GM19397 (cell line): Measurements from ENCODE around the gene PDPK1.
"Not testable (repeated sequence)": the region's sequence is repeated elsewhere in the genome, so short reads cannot be mapped to it uniquely, and the experiment has no call there.

ENCODE experiments used
- ATAC-seq: cut with Tn5 transposase; IDR thresholded peaks from one replicate; pipeline ENCODE4 v1.9.1; 2021; ENCODE audit warnings: mild to moderate bottlenecking, moderate library complexity; ENCODE audit not compliant: unreplicated experiment

The PDPK1 gene

DNA sequence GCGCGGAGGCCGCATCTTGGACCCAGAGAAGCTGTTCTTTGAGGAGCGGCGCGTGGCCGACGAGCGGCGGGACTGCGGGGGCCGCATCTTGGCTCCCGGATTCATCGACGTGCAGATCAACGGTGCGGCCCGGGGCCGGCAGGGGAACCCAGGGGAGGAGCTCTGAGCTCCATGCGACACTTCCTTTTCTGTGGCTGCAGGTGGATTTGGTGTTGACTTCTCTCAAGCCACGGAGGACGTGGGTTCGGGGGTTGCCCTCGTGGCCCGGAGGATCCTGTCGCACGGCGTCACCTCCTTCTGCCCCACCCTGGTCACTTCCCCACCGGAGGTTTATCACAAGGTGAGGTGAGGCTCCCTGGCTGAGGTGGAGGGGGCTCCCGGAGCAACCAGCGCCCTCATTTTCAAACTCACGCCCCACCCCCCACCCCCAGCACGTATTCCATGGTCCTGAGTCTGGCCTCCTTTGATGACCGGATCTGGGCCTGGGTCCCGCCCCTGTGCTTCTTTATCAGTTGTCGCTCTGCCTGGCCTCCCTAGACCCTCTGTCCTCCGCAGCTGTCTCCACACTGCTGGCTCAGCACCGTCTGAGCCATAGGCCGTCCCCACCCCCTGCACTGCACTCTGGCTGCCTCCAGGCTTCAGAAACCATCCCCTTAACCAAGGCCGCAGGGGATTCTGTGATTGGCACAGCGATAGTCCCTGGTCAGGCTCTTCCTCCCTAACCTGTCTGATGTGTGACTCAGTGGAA lies 16.9 kb upstream of the PDPK1 start:
- ATAC-seq, result peak; percentile 19

- ATAC-seq, result no peak
Observed at GRCh38 chr16:2523801-2524231, 14.0 kb upstream of the PDPK1 start.

DNA sequence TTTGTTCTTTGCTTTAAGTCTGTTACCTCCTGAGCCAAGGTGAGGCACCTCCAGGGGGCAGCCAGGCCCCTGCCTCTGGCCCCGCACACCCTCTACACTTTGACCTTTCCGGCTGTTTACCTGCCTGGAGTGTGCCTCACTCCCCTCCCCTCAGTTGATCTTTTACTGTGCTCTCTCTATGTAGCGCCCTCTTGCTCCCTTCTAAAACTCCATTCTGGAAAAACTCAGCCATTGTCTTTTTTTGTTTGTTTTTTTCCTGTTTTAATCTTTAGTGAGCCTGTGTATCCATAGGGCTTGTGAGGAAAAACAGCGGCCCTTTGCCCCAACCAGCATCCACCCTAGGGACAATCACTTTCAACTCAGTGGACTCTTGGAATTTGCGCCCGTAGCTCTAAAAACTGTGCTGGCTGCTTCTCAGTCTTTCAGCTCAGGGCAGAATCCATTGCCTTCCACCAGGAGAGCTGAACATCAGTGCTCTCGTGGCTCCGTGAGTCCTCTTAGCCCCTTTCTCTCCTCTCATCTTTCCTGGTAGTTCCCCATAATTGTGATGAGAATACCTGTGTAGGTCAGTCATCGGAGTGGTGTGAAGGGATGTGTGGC lies 13.4 kb upstream of the PDPK1 start:
- no peak for ATAC-seq

GRCh38 chr16:2526135-2526534 lies 11.7 kb upstream of the PDPK1 start:
- ATAC-seq, result no peak

GRCh38 chr16:2527071-2527783 lies 10.6 kb upstream of the PDPK1 start:
- ATAC-seq, result no peak

- no peak for ATAC-seq
Observed at GRCh38 chr16:2527784-2528100, 10.1 kb upstream of the PDPK1 start.

GRCh38 chr16:2528161-2529060 lies 9.4 kb upstream of the PDPK1 start:
- no peak for ATAC-seq

GRCh38 chr16:2529061-2529931 lies 8.5 kb upstream of the PDPK1 start:
- no peak for ATAC-seq

DNA sequence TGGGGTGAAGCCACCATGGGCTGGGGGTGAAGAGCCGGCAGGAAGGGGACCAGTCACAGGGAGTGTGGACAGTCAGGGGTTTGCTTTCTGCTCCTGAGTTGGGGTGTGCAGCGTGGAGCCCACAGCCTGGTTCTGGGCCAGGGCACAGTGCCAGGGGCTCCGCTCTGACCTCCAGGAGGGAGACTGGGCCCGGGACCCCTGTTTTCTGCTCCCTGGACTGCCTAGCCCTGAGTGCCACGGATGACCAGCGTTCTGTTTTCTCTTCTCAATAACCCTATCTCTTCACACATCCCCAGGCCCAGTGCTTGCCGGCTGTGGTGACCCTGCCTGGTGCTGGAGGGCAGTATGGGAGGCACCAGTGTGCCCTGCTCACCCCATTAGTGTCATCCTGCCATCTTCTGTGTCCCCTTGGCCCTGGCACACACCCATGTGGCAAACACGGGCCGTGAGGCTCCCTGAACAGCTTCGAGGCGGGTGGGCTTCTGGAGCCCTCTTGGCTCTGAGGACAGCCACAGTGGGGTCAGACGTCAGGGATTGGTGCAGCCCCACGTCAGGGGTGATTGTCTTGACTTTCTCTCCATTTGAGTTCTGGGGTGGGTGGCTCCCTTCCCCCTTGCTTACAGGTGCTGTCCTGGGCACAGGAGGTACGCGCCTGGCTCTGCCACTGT lies 7.7 kb upstream of the PDPK1 start:
- ATAC-seq, result no peak

GRCh38 chr16:2530629-2531318 lies 7.0 kb upstream of the PDPK1 start:
- ATAC-seq, result no peak

DNA sequence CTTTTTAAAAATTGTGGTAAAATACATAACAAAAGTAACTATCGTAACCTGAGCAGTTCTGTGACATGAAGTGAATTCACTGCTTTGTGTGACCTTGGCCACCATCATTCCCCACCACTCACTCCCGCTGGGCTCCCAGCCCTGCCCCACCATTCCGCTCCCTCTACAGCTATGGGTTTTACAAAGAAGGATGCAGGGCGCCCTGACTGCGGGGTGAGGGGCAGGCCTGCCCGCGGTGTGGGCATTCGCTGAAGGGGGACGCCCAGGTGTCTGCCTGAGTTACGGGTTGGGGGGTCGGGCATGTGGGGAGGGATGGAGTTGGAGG lies 6.5 kb upstream of the PDPK1 start, which contains the start of gene CEMP1:
Gene CEMP1 (minus strand): TSS at position 38 of the 325 bp plus-strand sequence. CDS start 335 bp downstream, outside the sequence.
- no peak for ATAC-seq

GRCh38 chr16:2531696-2532493 lies 5.9 kb upstream of the PDPK1 start:
- ATAC-seq, result peak; percentile 84

DNA sequence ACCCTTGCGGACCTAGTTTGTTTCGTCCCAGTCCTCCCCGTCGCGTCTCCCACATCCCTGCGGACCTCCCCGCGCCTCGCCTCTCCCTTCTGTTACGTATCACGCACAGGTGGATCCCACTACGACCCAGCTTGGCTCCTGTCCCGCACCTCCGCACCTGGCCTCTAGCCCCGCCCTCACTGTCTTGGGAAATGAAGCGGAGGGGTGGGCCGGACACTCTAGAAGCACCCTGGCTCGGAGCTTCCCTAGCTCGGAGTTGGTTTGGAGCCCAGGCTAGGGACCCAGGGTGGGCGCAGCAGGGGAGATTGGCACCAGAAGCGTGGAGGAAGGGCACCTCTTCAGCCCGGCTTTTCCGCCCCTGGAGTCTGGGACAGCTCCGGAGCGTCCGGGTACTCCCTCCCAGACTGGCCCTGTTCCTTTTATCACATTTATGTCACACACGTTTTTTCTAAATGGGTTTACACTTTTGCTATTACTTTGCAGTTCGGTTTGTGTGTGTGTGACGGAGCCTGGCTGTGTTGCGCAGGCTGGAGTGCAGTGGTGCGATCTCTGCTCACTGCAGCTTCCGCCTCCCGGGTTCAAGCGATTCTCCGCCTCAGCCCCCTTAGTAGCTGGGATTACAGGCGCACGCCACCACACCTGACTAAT lies 5.2 kb upstream of the PDPK1 start:
- no peak for ATAC-seq

DNA sequence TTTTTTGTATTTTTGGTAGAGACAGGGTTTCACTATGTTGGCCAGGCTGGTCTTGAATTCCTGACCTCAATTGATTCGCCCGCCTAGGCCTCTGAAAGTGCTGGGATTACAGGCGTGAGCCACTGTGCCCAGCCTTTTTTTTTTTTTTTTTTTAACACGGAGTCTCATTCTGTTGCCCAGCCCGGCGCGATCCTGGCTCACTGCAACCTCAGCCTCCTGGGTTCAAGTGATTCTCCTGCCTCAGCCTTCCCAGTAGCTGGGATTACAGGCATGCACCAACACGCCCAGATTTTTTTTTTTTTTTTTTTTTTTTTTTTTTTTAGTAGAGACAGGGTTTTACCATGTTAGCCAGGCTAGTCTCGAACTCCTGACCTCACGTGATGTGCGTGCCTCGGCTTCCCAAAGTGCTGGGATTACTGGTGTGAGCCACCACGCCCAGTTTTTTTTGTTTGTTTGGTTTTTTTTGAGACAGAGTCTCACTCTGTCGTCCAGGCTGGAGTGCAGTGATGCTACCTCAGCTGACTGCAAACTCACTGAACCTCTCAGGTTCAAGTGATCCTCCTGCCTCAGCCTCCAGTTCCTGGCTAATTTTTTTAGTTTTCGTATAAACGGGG lies 4.6 kb upstream of the PDPK1 start:
- ATAC-seq, result not testable (repeated sequence)

- no peak for ATAC-seq
Observed at GRCh38 chr16:2533912-2534311, 3.9 kb upstream of the PDPK1 start.

DNA sequence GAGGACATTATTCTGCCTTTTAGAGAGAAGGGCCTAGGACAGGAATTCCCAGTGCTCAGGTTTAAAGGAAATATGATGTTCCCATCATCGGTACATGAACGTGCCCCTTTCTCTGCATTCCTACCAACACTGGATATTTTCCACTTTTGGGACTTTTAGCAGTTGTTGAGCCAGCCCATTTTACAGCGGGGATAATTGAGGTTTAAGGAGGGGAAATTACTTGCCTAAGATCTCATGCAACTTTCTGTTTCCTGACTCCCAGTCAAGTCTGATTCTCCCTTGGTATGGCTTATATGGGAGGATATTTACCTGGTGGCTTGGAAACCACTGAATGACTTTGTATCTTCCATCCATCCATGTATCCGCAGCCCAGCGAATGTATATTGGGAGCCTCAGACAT lies 3.5 kb upstream of the PDPK1 start:
- not testable (repeated sequence) for ATAC-seq

DNA sequence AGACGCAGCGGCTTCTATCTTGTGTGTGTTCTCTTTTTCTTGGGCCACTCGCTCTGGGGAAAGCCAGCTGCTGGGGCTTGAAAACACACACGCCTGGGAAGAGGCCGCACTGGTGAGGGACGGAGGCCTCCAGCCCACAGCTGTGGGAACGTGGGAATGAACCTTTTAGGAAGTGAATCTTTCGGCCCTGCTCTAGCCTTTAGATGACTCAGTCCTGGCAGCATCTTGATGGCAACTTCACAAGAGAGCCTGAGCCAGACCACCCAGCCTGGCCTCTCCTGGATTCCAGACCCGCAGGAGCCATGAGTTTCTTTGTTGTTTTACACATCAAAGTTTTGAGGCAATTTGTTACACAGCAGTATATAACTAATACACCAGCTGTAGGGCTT lies 2.2 kb upstream of the PDPK1 start:
- no peak for ATAC-seq
